Right cardiac atrium (tissue), 5 donors: ENCODE results near the gene VSTM5. TPM values are rescaled to one million over a fixed set of nuclear protein-coding genes. Genes with fewer than 3 reads are reported as not detected.
"Not testable (repeated sequence)": the region's sequence is repeated elsewhere in the genome, so short reads cannot be mapped to it uniquely, and the experiment has no call there.

ENCODE experiments used
- ATAC-seq, 2 donors: fragments of 200-7000 bp; cut with Tn5 transposase; one replicate each; pipeline versions ENCODE4 v1.8.0 to v1.9.1; 2020; ENCODE audit warnings: moderate library complexity in 2 of 2, mild to moderate bottlenecking in 1 of 2
- DNase-seq, 3 donors: peaks; one replicate each; pipeline ENCODE4 v3.0.0-alpha.2; 2020
- H3K27ac ChIP-seq: one replicate; pipeline ENCODE4 v1.5.1; 2013; ENCODE audit warnings: mild to moderate bottlenecking, low read length, control low read depth, moderate library complexity
- H3K27me3 ChIP-seq: one replicate; pipeline ENCODE4 v1.6.1; 2013; ENCODE audit not compliant: control insufficient read depth, insufficient read depth
- H3K4me1 ChIP-seq: one replicate; pipeline ENCODE4 v1.6.1; 2013; ENCODE audit warnings: low read length; ENCODE audit not compliant: control insufficient read depth, insufficient read depth
- H3K4me3 ChIP-seq: one replicate; pipeline ENCODE4 v1.5.1; 2013; ENCODE audit warnings: low read length, control low read depth
- H3K9me3 ChIP-seq: one replicate; pipeline ENCODE4 v1.6.1; 2013; ENCODE audit warnings: low read length; ENCODE audit not compliant: control insufficient read depth
- WGBS: extraction: QIAGEN DNeasy Blood & Tissue Kit; methylation state at CpG from one replicate; pipeline ENCODE4 v1.1.7; 2013; 5-methylcytosine and 5-hydroxymethylcytosine counted together
- intact Hi-C, 4 donors: fragments of 100-400 bp; cut with DNase I; formaldehyde crosslinking; loops; one replicate each; pipeline versions ENCODE4 v1.11.0 to v1.14.0; 2022 to 2023
- polyA plus RNA-seq: library from polyadenylated mRNA; stranded (reverse); fragments of 200-250 nt; gene quantifications from one replicate; pipeline ENCODE4 v1.2.3, GENCODE V29; 2013
- total RNA-seq, 4 donors: library from RNA; stranded (reverse); fragmentation: NEBNext Ultra II Directional; extraction: Animal tissue kit (Norgen Biotek cat#: 25700); gene quantifications; one replicate each; pipeline ENCODE4 v1.2.1, GENCODE V29; 2021
- donor health status: healthy with polysubstance abuse.
- donor health status: DM: no; HTN: yes; CAD: no.
- donor health status: DM: no; HTN: no; CAD: no.
- donor health status: DM: no; HTN: yes; CAD: no; lungs with severe emphysema.
- donor health status: DM: yes; HTN: yes; CAD: no.

VSTM5 gene
- total and polyA plus RNA-seq, 5 donors, result 0.07 to 0.48 (median 0.44) TPM

- intact Hi-C loops, result loop anchor here in 1 of 4 donors (10.0 kb wide), 1 partner anchor 57 kb away; no protein-coding TSS in a partner anchor
- DNase-seq, result no peak
- Histone ChIP-seq H3K4me1 (no peaks in the 10 kb centered on the region), H3K27me3 (no peaks in the 10 kb centered on the region), H3K4me3 (no peak overlapping the region), H3K27ac (no peak overlapping the region), H3K9me3 (no peaks in the 10 kb centered on the region)
- no peak for ATAC-seq
- WGBS, result 80% methylated on average over 5 of the region's 5 CpGs
Measured at GRCh38 chr11:93791493-93791892, 58.9 kb downstream of the VSTM5 start.

GRCh38 chr11:93784935-93785360 lies 65.5 kb downstream of the VSTM5 start:
- no peak for ATAC-seq
- peak overlapping the region; percentile 92 for H3K27ac ChIP-seq

DNA sequence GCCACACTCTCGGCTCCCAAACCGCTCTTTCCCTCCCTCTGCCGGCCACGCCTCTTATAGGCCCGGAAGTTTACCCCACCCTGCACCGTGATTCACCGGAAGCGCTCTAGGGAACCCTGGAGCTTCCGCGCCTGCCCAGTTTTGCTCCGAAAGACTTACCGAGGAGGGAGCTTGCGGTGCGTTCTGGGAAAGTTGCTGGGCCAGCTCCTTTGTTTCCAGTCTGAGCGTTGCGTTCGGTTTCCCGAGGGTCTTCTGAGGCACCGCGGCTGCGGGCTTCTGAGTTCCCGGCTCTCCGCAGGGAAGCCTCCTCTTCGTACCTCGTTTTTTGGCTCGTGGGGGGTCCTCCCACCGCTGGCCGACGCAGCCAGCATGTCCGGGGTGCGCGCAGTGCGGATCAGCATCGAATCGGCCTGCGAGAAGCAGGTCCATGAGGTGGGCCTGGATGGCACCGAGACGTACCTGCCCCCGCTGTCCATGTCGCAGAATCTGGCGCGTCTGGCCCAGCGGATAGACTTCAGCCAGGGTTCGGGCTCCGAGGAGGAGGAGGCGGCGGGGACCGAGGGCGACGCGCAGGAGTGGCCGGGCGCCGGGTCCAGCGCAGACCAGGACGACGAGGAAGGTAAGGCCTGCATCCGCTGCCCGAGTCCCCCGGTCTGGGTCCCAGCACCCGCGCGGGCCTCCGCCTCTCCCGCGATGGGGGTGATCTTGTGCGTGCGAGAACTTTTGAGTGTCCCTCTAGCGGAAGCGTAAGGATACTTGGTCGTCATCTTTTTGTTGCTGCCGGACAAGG lies 66.1 kb downstream of the VSTM5 start, which contains the start of gene MED17:
TSS of gene MED17 (plus strand) at position 138 of the 790 bp plus-strand sequence. CDS start at position 370, 232 bp downstream.
- H3K4me1 ChIP-seq, result peaks cover 2% of the 10 kb centered on the region
- peak; percentile 100 for ATAC-seq
- DNase-seq, result peak; percentile 94 to 96 (median 95)
- peak within 1 kb of the TSS; percentile 92 for H3K27ac ChIP-seq
- H3K4me3 ChIP-seq, result peak within 1 kb of the TSS; percentile 68
- no peaks in the 10 kb centered on the region for H3K9me3 ChIP-seq
- WGBS, result under 1% methylated on average over 72 of the region's 72 CpGs
- no peaks in the 10 kb centered on the region for H3K27me3 ChIP-seq
- intact Hi-C loops, result loop anchor here in 1 of 4 donors (2.0 kb wide), 1 partner anchor 44 kb away; the partner anchor contains the start of genes C11orf54 and TAF1D

More at GRCh38 chr11:93784935-93785360, 65.5 kb downstream of the VSTM5 start:
- Histone ChIP-seq H3K4me1 (peaks cover 2% of the 10 kb centered on the region), H3K4me3 (peak overlapping the region; percentile 68), H3K9me3 (no peaks in the 10 kb centered on the region), H3K27me3 (no peaks in the 10 kb centered on the region)
- WGBS, result under 1% methylated on average over 13 of the region's 13 CpGs
- no peak for DNase-seq
- intact Hi-C loops, result loop anchor here in 1 of 4 donors (2.0 kb wide), 1 partner anchor 44 kb away; the partner anchor contains the start of genes C11orf54 and TAF1D

DNA sequence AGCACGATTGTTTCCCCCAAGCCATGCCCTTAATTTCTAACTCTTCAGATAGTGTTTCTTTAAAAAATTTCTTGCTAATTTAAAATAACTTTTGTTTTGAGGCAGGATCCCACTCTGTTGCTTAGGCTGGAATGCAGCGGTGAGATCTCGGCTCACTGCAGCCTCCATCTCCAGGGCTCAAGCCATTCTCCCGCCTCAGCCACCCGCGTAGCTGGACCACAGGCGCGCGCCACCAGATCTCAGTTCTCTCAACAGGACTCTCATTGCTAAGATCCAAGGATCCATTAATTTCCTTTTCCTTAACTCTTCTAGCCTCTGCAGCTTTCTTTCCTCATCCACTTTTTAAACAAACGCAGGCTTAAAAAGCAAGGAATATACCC lies 66.7 kb downstream of the VSTM5 start:
- intact Hi-C loops, result loop anchor here in 1 of 4 donors (2.0 kb wide), 1 partner anchor 43 kb away; the partner anchor contains the start of genes C11orf54 and TAF1D
- Histone ChIP-seq H3K4me1 (peaks cover 2% of the 10 kb centered on the region), H3K9me3 (no peaks in the 10 kb centered on the region), H3K27me3 (no peaks in the 10 kb centered on the region), H3K4me3 (peak overlapping the region; percentile 68), H3K27ac (peak overlapping the region; percentile 6)
- WGBS, result under 1% methylated on average over 10 of the region's 10 CpGs
- ATAC-seq (peak; percentile 50 to 69), DNase-seq (peak in 1 of 3 donors; percentile 24)

- Histone ChIP-seq H3K4me3 (peak overlapping the region; percentile 68), H3K4me1 (peaks cover 2% of the 10 kb centered on the region), H3K27me3 (no peaks in the 10 kb centered on the region), H3K27ac (no peak overlapping the region), H3K9me3 (no peaks in the 10 kb centered on the region)
- intact Hi-C loops, result no loop called here
- WGBS, result 52% methylated on average over 7 of the region's 7 CpGs
- DNase-seq (no peak), ATAC-seq (no peak)
Measured at GRCh38 chr11:93783362-93783761, 67.1 kb downstream of the VSTM5 start.

- 48% methylated on average over 2 of the region's 2 CpGs for WGBS
- no peak for DNase-seq
- Histone ChIP-seq H3K9me3 (no peaks in the 10 kb centered on the region), H3K27me3 (no peaks in the 10 kb centered on the region), H3K4me3 (no peak overlapping the region), H3K27ac (no peak overlapping the region), H3K4me1 (no peaks in the 10 kb centered on the region)
- intact Hi-C loops, result no loop called here
- no peak for ATAC-seq
Measured at GRCh38 chr11:93775289-93775688, 75.1 kb downstream of the VSTM5 start.

- H3K4me3 ChIP-seq, H3K27ac ChIP-seq, intact Hi-C loops, H3K27me3 ChIP-seq, H3K4me1 ChIP-seq, DNase-seq, H3K9me3 ChIP-seq: not testable (repeated sequence)
- peak in 1 of 2 donors; percentile 60 for ATAC-seq
- WGBS, result 63% methylated on average over 3 of the region's 3 CpGs
Measured at GRCh38 chr11:93774560-93774959, 75.9 kb downstream of the VSTM5 start.

DNA sequence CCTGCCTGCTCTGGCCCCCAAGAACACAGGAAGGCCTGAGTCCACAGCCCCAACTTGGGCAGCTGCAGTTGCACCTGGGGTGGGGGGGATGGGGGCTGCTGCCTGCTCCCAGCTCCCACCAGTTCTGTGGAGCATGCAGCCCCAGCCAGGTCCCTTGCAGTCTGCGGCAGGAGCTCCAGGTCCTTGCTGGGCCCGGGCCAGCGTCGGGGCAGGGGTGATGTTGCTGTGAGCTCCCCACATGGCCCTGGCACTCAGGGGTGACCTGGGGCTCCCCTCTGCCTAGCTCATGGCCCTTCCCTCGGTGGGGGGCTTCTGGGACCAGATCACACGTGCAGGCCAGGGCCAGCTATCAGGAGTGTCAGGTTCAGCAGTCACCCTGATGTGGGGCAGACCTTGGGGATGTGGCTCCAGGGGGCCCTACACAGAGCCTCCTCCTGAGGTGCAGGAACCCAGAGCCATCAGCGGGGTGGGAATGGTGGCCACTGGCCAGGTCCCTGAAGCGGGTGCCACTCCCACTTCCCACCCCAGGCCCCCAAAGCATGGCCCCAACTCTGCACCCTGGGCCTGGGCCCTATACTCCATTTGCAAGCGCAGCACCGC lies 76.7 kb downstream of the VSTM5 start:
- Histone ChIP-seq H3K9me3 (no peaks in the 10 kb centered on the region), H3K4me3 (no peak overlapping the region), H3K4me1 (no peaks in the 10 kb centered on the region), H3K27me3 (no peaks in the 10 kb centered on the region), H3K27ac (no peak overlapping the region)
- peak; percentile 31 to 38 for ATAC-seq
- DNase-seq, result no peak
- WGBS, result 89% methylated on average over 10 of the region's 10 CpGs
- intact Hi-C loops, result no loop called here

GRCh38 chr11:93773045-93773477 lies 77.4 kb downstream of the VSTM5 start:
- intact Hi-C loops, result no loop called here
- Histone ChIP-seq H3K27me3 (no peaks in the 10 kb centered on the region), H3K9me3 (no peaks in the 10 kb centered on the region), H3K4me3 (no peak overlapping the region), H3K27ac (no peak overlapping the region), H3K4me1 (no peaks in the 10 kb centered on the region)
- DNase-seq (no peak), ATAC-seq (no peak)
- 100% methylated on average over 3 of the region's 3 CpGs for WGBS

GRCh38 chr11:93772123-93772522 lies 78.3 kb downstream of the VSTM5 start:
- DNase-seq (no peak), ATAC-seq (no peak)
- no peak overlapping the region for H3K27ac ChIP-seq
- intact Hi-C loops, result no loop called here
- H3K4me3 ChIP-seq, result no peak overlapping the region
- no peaks in the 10 kb centered on the region for H3K9me3 ChIP-seq
- 98% methylated on average over 4 of the region's 4 CpGs for WGBS
- H3K4me1 ChIP-seq, result no peaks in the 10 kb centered on the region
- no peaks in the 10 kb centered on the region for H3K27me3 ChIP-seq

GRCh38 chr11:93770160-93770559 lies 80.3 kb downstream of the VSTM5 start:
- no peaks in the 10 kb centered on the region for H3K9me3 ChIP-seq
- H3K27me3 ChIP-seq, result no peaks in the 10 kb centered on the region
- no peak overlapping the region for H3K4me3 ChIP-seq
- no peaks in the 10 kb centered on the region for H3K4me1 ChIP-seq
- intact Hi-C loops, result no loop called here
- no peak overlapping the region for H3K27ac ChIP-seq
- no peak for ATAC-seq
- 31% methylated on average over 1 of the region's 1 CpG for WGBS
- DNase-seq, result no peak
